Rectal smooth muscle tissue (tissue), 1 donor: ENCODE results near the gene TNFRSF6B.
"Not testable (repeated sequence)": the region's sequence is repeated elsewhere in the genome, so short reads cannot be mapped to it uniquely, and the experiment has no call there.

Source experiments
- H3K27ac ChIP-seq: one replicate; pipeline ENCODE4 v1.7.0; 2013; ENCODE audit warnings: low read depth, low read length, inconsistent platforms
- H3K27me3 ChIP-seq: one replicate; pipeline ENCODE4 v1.7.0; 2013; ENCODE audit warnings: low read length; ENCODE audit not compliant: control insufficient read depth, insufficient read depth
- H3K36me3 ChIP-seq: one replicate; pipeline ENCODE4 v1.7.0; 2013; ENCODE audit warnings: low read length; ENCODE audit not compliant: control insufficient read depth, insufficient read depth
- H3K4me1 ChIP-seq: one replicate; pipeline ENCODE4 v1.7.0; 2013; ENCODE audit warnings: low read length; ENCODE audit not compliant: control insufficient read depth, insufficient read depth
- H3K4me3 ChIP-seq: one replicate; pipeline ENCODE4 v1.7.0; 2013; ENCODE audit warnings: low read length
- H3K9ac ChIP-seq: one replicate; pipeline ENCODE4 v1.7.0; 2013; ENCODE audit warnings: low read length

Gene TNFRSF6B

DNA sequence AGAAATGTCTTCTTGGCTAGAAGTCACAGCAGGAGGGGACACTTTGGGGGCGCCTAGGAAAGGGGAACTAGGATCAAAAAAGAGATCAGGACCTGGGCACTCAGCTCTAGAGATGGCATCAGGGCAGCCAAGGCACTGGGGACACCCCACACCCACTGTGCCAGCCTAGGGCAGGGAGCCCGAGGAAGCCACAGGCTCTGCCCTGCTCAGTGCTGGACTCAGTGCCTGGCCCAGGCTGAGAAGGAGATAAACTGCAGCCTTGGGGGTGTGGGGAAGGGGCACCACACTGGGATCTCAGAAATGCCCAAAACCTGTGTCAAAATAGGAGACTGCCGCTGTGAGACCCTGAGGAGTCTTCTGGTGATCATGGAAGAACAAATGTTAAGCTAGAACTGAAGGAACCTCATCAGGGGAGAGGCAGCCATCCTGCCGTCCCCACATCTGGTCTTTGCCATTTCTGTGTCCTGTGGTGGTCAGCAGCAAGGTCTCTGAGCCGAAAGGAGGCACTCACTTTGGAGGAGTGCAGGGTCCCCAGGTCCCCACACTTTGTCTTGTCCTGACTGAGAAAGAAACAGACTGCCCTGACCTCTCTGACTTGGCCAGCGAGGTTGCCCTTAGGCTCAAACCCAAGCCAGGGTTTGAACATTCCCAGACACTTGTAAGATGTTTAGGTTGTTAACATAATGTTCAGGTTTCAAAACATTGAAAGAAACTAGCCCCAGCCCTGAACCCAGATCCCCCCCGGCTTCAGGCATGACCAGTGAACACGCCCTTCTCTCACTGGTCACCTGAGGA lies 9.0 kb downstream of the TNFRSF6B start:
- H3K36me3 ChIP-seq, result peaks cover 13% of the 10 kb centered on the region
- no peaks in the 10 kb centered on the region for H3K27me3 ChIP-seq
- H3K4me3 ChIP-seq, result no peak overlapping the region
- no peak overlapping the region for H3K9ac ChIP-seq
- H3K27ac ChIP-seq, result no peak overlapping the region
- H3K4me1 ChIP-seq, result peaks cover 12% of the 10 kb centered on the region

- peak overlapping the region; percentile 2 for H3K4me3 ChIP-seq
- no peaks in the 10 kb centered on the region for H3K27me3 ChIP-seq
- peaks cover 12% of the 10 kb centered on the region for H3K4me1 ChIP-seq
- H3K36me3 ChIP-seq, result peaks cover 16% of the 10 kb centered on the region
- no peak overlapping the region for H3K9ac ChIP-seq
- no peak overlapping the region for H3K27ac ChIP-seq
Observed at GRCh38 chr20:63706027-63706695, 9.7 kb downstream of the TNFRSF6B start.

DNA sequence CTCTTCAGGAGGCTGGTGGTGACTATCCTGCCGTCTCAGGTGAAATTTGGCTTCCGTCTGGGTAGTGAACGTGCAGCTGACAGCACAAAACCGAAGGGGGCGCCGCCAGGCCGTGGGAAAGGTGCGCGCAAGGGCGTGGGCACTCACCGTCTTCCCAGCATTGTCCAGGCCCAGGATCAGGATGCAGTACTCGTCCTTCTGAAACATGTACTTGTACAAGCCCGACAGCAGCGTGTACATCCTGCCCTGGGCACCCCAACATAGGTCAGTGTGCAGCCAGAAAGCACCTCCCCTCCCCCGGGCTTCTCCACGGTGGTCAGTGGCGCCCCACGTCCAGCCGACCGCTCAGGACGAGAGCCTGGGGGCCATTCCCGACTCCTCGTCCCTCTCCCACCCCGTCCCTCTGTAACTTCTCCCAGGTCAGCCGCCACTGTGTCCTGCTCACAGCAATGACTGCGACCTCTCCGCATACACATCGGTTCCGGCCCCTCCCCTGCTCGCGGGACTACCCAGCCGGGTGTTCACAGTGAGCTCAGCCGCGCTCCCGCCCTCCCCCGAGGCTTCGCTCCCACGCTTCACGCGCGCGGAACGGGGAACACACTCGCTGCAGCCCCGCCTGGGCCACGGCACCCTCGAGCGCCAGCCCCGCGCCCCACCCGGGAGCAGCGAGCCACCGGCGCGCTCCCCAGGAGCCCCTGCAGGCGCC lies 10.6 kb downstream of the TNFRSF6B start:
- H3K27ac ChIP-seq, result peak overlapping the region; percentile 93
- H3K9ac ChIP-seq, result peak overlapping the region; percentile 20
- H3K27me3 ChIP-seq, result no peaks in the 10 kb centered on the region
- peaks cover 12% of the 10 kb centered on the region for H3K4me1 ChIP-seq
- peak overlapping the region; percentile 70 for H3K4me3 ChIP-seq
- peaks cover 19% of the 10 kb centered on the region for H3K36me3 ChIP-seq

GRCh38 chr20:63707558-63708300 lies 11.3 kb downstream of the TNFRSF6B start, which contains the start of the genes ARFRP1 and ZGPAT:
Gene ARFRP1 (minus strand): TSS chr20:63707976. CDS start chr20:63707091, 885 bp downstream.
Gene ZGPAT (plus strand): TSS chr20:63708039. CDS start chr20:63708581, 542 bp downstream.
- H3K4me1 ChIP-seq, result peaks cover 12% of the 10 kb centered on the region
- H3K27ac ChIP-seq, result peak within 1 kb of the TSS; percentile 93
- peaks cover 22% of the 10 kb centered on the region for H3K36me3 ChIP-seq
- H3K27me3 ChIP-seq, result no peaks in the 10 kb centered on the region
- peak within 1 kb of the TSS; percentile 70 for H3K4me3 ChIP-seq
- H3K9ac ChIP-seq, result peak within 1 kb of the TSS; percentile 62

DNA sequence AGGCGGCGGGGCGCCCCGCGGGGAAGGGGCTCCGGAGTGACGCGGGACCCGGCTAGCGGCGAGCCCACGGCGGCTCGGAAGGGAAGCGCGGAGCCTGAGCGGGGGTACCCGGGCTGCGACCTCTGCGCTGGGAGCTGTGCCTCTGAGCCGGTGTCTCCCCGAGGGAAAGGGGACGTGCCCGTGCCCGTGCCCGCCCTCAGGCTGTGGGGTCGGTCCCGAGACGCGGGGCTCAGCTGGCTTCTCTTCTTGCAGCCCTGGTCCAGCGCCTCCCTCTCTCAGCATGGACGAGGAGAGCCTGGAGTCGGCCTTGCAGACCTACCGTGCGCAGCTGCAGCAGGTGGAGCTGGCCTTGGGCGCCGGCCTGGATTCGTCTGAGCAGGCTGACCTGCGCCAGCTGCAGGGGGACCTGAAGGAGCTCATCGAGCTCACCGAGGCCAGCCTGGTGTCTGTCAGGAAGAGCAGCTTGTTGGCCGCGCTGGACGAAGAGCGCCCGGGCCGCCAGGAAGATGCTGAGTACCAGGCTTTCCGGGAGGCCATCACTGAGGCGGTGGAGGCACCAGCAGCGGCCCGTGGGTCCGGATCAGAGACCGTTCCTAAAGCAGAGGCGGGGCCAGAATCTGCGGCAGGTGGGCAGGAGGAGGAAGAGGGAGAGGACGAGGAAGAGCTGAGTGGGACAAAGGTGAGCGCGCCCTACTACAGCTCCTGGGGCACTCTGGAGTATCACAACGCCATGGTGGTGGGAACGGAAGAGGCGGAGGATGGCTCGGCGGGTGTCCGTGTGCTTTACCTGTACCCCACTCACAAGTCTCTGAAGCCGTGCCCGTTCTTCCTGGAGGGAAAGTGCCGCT lies 12.1 kb downstream of the TNFRSF6B start:
- Histone ChIP-seq H3K36me3 (peaks cover 22% of the 10 kb centered on the region), H3K4me3 (peak overlapping the region; percentile 70), H3K27me3 (no peaks in the 10 kb centered on the region), H3K27ac (peak overlapping the region; percentile 93), H3K9ac (no peak overlapping the region), H3K4me1 (peaks cover 12% of the 10 kb centered on the region)

- Histone ChIP-seq H3K9ac (no peak overlapping the region), H3K4me1 (peaks cover 12% of the 10 kb centered on the region), H3K4me3 (peak overlapping the region; percentile 70), H3K36me3 (peaks cover 22% of the 10 kb centered on the region), H3K27ac (no peak overlapping the region), H3K27me3 (no peaks in the 10 kb centered on the region)
Observed at GRCh38 chr20:63709149-63709527, 12.7 kb downstream of the TNFRSF6B start.

GRCh38 chr20:63711085-63711645 lies 14.7 kb downstream of the TNFRSF6B start:
- Histone ChIP-seq H3K27ac (no peak overlapping the region), H3K4me3 (no peak overlapping the region), H3K4me1 (peaks cover 12% of the 10 kb centered on the region), H3K9ac (no peak overlapping the region), H3K27me3 (no peaks in the 10 kb centered on the region), H3K36me3 (peaks cover 10% of the 10 kb centered on the region)

- Histone ChIP-seq H3K9ac (no peak overlapping the region), H3K36me3 (peaks cover 10% of the 10 kb centered on the region), H3K27me3 (no peaks in the 10 kb centered on the region), H3K27ac (no peak overlapping the region), H3K4me3 (no peak overlapping the region), H3K4me1 (peaks cover 6% of the 10 kb centered on the region)
Observed at GRCh38 chr20:63712191-63712590, 15.7 kb downstream of the TNFRSF6B start.

- peaks cover 13% of the 10 kb centered on the region for H3K36me3 ChIP-seq
- H3K4me3 ChIP-seq, result no peak overlapping the region
- no peaks in the 10 kb centered on the region for H3K4me1 ChIP-seq
- H3K9ac ChIP-seq, result no peak overlapping the region
- H3K27me3 ChIP-seq, result no peaks in the 10 kb centered on the region
- H3K27ac ChIP-seq, result no peak overlapping the region
Observed at GRCh38 chr20:63714858-63715257, 18.4 kb downstream of the TNFRSF6B start.

DNA sequence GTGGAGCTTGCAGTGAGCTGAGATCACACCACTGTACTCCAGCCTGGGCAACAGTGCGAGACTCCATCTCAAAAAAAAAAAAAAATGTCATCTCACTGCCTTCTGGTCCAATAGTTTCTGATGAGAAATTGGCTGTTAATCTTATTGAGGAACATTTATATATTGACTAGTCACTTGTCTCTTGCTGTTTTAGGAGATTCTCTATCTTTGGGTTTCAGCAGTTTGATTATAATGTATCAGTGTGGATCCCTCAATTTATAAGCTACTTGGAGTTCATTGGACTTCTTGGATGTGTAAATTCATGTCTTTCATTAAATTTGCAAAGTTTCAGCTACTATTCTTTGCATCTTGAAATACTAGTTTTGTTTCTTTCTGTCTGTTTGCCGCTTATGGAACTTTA lies 22.5 kb downstream of the TNFRSF6B start:
- H3K36me3 ChIP-seq, result peaks cover 9% of the 10 kb centered on the region
- no peak overlapping the region for H3K4me3 ChIP-seq
- no peaks in the 10 kb centered on the region for H3K27me3 ChIP-seq

DNA sequence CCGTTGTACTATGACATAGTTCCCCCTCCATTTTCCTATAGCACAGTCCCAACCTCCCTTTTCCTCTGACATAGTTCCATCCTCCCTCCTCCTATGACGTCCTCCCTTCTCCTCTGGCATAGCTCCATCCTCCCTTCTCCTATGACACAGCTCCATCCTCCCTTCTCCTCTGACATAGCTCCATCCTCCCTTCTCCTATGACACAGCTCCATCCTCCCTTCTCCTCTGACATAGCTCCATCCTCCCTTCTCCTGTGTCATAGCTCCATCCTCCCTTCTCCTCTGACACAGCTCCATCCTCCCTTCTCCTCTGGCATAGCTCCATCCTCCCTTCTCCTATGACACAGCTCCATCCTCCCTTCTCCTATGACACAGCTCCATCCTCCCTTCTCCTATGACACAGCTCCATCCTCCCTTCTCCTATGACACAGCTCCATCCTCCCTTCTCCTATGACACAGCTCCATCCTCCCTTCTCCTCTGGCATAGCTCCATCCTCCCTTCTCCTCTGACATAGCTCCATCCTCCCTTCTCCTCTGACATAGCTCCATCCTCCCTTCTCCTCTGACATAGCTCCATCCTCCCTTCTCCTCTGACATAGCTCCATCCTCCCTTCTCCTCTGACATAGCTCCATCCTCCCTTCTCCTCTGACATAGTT lies 26.6 kb downstream of the TNFRSF6B start:
- H3K27me3 ChIP-seq, H3K36me3 ChIP-seq, H3K4me3 ChIP-seq, H3K27ac ChIP-seq, H3K9ac ChIP-seq, H3K4me1 ChIP-seq: not testable (repeated sequence)

More for the DNA sequence above, 22.5 kb downstream of the TNFRSF6B start:
- no peaks in the 10 kb centered on the region for H3K4me1 ChIP-seq
- H3K27ac ChIP-seq, result no peak overlapping the region
- H3K9ac ChIP-seq, result no peak overlapping the region
